ENCODE data around the gene MUC21.

DNA sequence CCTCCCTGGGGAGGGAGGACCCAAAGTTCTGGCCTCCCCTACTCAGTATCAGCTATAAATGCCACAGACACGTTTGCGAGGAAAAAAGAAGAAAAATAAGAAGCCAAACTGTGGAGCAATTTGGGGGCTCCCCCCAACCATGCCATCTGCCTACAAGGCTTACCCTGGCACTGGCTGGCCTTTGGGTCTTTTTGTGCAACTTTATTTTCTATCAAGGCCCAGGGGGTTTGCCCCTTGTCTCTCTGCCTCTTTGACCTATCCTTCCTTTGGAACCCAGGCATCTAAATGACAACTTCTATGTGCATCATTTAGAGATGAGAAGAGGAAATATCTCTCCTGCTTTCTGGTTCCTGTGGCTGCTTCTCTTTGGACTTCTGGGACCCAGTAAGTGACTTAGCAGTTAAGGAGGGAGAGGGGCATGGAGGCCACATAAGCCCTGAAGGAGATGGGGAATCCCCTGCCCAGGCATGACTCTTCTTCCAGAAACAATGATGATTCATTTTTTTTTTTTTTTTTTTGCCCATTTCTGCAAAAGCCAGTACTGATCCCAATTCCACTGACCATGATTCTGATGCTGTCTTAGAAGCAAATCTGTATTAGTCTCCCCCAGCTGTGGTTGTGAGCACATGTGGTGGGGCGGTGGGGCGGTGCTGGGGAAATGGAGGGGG lies 27.0 kb downstream of the MUC21 start, which contains the start of gene MUC22:
- no peak for TF ChIP-seq POLR2AphosphoS5 (IDR thresholded peaks at IDR 0.05)
- TF ChIP-seq, protein P1, sequence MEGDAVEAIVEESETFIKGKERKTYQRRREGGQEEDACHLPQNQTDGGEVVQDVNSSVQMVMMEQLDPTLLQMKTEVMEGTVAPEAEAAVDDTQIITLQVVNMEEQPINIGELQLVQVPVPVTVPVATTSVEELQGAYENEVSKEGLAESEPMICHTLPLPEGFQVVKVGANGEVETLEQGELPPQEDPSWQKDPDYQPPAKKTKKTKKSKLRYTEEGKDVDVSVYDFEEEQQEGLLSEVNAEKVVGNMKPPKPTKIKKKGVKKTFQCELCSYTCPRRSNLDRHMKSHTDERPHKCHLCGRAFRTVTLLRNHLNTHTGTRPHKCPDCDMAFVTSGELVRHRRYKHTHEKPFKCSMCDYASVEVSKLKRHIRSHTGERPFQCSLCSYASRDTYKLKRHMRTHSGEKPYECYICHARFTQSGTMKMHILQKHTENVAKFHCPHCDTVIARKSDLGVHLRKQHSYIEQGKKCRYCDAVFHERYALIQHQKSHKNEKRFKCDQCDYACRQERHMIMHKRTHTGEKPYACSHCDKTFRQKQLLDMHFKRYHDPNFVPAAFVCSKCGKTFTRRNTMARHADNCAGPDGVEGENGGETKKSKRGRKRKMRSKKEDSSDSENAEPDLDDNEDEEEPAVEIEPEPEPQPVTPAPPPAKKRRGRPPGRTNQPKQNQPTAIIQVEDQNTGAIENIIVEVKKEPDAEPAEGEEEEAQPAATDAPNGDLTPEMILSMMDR (IDR thresholded peaks at IDR 0.05): no peak

Data from breast epithelium (tissue), 3 donors.